Esophagus muscularis mucosa (tissue), 4 donors: ENCODE measurements around the gene ZBTB16. TPM values are rescaled to one million over a fixed set of nuclear protein-coding genes. Genes with fewer than 3 reads are reported as not detected.

Experiments used
- DNase-seq: peaks from one replicate; pipeline ENCODE4 v3.0.0-alpha.2; 2017; ENCODE audit errors: extremely low spot score
- H3K27ac ChIP-seq, 4 donors: fragments of 200-600 bp; sonication (generic); replicated peaks in 1 of 4; 1 replicate in 3 of 4; 2 replicates in 1 of 4; pipeline ENCODE4 v1.5.1; 2016 to 2019; ENCODE audit warnings: mild to moderate bottlenecking in 1 of 4
- H3K27me3 ChIP-seq, 4 donors: fragments of 200-600 bp; sonication (generic); one replicate each; pipeline versions ENCODE4 v1.5.1 to v1.6.0; 2016 to 2019
- H3K36me3 ChIP-seq, 4 donors: fragments of 200-600 bp; sonication (generic); one replicate each; pipeline ENCODE4 v1.5.1; 2016 to 2019
- H3K4me1 ChIP-seq, 4 donors: fragments of 200-600 bp; sonication (generic); one replicate each; pipeline ENCODE4 v1.5.1; 2016 to 2019
- H3K4me3 ChIP-seq, 4 donors: fragments of 200-600 bp; sonication (generic); 1 replicate in 2 of 4; 2 replicates in 2 of 4; pipeline ENCODE4 v1.5.1; 2016 to 2019; ENCODE audit warnings: mild to moderate bottlenecking in 4 of 4, moderate library complexity in 1 of 4
- H3K9me3 ChIP-seq, 4 donors: fragments of 200-600 bp; sonication (generic); 1 replicate in 3 of 4; 2 replicates in 1 of 4; pipeline ENCODE4 v1.5.1; 2016 to 2019
- CTCF ChIP-seq, 3 experiments: fragments of 200-600 bp in 2 of 3; fragments of 450-650 bp in 1 of 3; sonication (generic) in 2 of 3; IDR thresholded peaks; one replicate each; pipeline ENCODE4 v1.5.1; 2017 to 2019; ENCODE audit warnings: antibody characterized with exemption in 3 of 3, mild to moderate bottlenecking in 2 of 3, moderate library complexity in 1 of 3
- EP300 ChIP-seq: sonication (generic); formaldehyde crosslinking; IDR thresholded peaks from one replicate; pipeline ENCODE4 v1.6.1; 2017; ENCODE audit warnings: antibody characterized with exemption
- POLR2A ChIP-seq: fragments of 450-650 bp; IDR thresholded peaks from one replicate; pipeline ENCODE4 v1.6.1; 2017; ENCODE audit warnings: antibody characterized with exemption, moderate library complexity, mild to moderate bottlenecking, low read depth
- POLR2AphosphoS5 ChIP-seq, 2 donors: sonication (generic); formaldehyde crosslinking; IDR thresholded peaks; one replicate each; pipeline ENCODE4 v1.6.1; 2017; ENCODE audit warnings: antibody characterized with exemption in 2 of 2
- WGBS: methylation state at CpG from one replicate; pipeline ENCODE4 v1.1.5; 2018; 5-methylcytosine and 5-hydroxymethylcytosine counted together
- intact Hi-C: fragments of 100-400 bp; cut with DNase I; formaldehyde crosslinking; loops from one replicate; pipeline ENCODE4 v1.15.1; 2023
- total RNA-seq, 4 donors: library from RNA; depleted of rRNA; stranded (reverse); fragments of >200 nt; gene quantifications; one replicate each; pipeline versions ENCODE4 v1.1.0 to v1.2.1, GENCODE V29; 2016

ZBTB16 gene
- total RNA-seq, 4 donors from 2014 or later = 175 to 319 (median 222) TPM

- TF ChIP-seq EP300 (no peak), POLR2AphosphoS5 (IDR thresholded peaks at IDR 0.05) (no peak), CTCF (IDR thresholded peaks at IDR 0.05) (no peak), POLR2A (no peak)
- Histone ChIP-seq H3K4me1 (peaks cover 95 to 100% (median 97%) of the 10 kb centered on the region in 4 donors), H3K27me3 (no peaks in the 10 kb centered on the region), H3K27ac (no peak overlapping the region), H3K9me3 (no peaks in the 10 kb centered on the region), H3K4me3 (no peak overlapping the region), H3K36me3 (peaks cover 0 to 46% (median 20%) of the 10 kb centered on the region in 4 donors)
- intact Hi-C loops = no loop called here
- DNase-seq = no peak
- 96% methylated on average over 3 of the region's 3 CpGs for WGBS
Measured at GRCh38 chr11:114116800-114117199, 57.3 kb downstream of the ZBTB16 start.

GRCh38 chr11:114120606-114121005, 61.1 kb downstream of the ZBTB16 start:
- no peak for DNase-seq
- H3K27ac ChIP-seq = peak overlapping the region in 3 of 4 donors; percentile 27 to 57 (median 41)
- WGBS = 94% methylated on average over 8 of the region's 8 CpGs
- no peaks in the 10 kb centered on the region for H3K9me3 ChIP-seq
- intact Hi-C loops = no loop called here
- H3K27me3 ChIP-seq = no peaks in the 10 kb centered on the region
- peaks cover 95 to 100% (median 98%) of the 10 kb centered on the region in 4 donors for H3K4me1 ChIP-seq
- peaks cover 2 to 70% (median 27%) of the 10 kb centered on the region in 4 donors for H3K36me3 ChIP-seq
- TF ChIP-seq CTCF (IDR thresholded peaks at IDR 0.05) (no peak), POLR2A (no peak), POLR2AphosphoS5 (IDR thresholded peaks at IDR 0.05) (no peak), EP300 (no peak)
- no peak overlapping the region for H3K4me3 ChIP-seq

GRCh38 chr11:114121138-114121537, 61.6 kb downstream of the ZBTB16 start:
- no peak for DNase-seq
- TF ChIP-seq EP300 = no peak
- TF ChIP-seq POLR2A = no peak
- no peak for TF ChIP-seq CTCF (IDR thresholded peaks at IDR 0.05)
- TF ChIP-seq POLR2AphosphoS5 (IDR thresholded peaks at IDR 0.05) = peak in 1 of 2 donors; percentile 2
- H3K27me3 ChIP-seq = no peaks in the 10 kb centered on the region
- H3K36me3 ChIP-seq = peaks cover 4 to 70% (median 29%) of the 10 kb centered on the region in 4 donors
- H3K9me3 ChIP-seq = no peaks in the 10 kb centered on the region
- 96% methylated on average over 6 of the region's 6 CpGs for WGBS
- H3K4me1 ChIP-seq = peaks cover 95 to 100% (median 98%) of the 10 kb centered on the region in 4 donors
- peak overlapping the region in 3 of 4 donors; percentile 27 to 57 (median 41) for H3K27ac ChIP-seq
- no peak overlapping the region for H3K4me3 ChIP-seq
- intact Hi-C loops = no loop called here

GRCh38 chr11:114121804-114122504, 62.4 kb downstream of the ZBTB16 start:
- TF ChIP-seq CTCF (IDR thresholded peaks at IDR 0.05) (no peak), EP300 (no peak), POLR2A (no peak), POLR2AphosphoS5 (IDR thresholded peaks at IDR 0.05) (no peak)
- intact Hi-C loops = no loop called here
- H3K9me3 ChIP-seq = no peaks in the 10 kb centered on the region
- peaks cover 6 to 73% (median 33%) of the 10 kb centered on the region in 4 donors for H3K36me3 ChIP-seq
- H3K4me1 ChIP-seq = peaks cover 96 to 100% (median 99%) of the 10 kb centered on the region in 4 donors
- no peak for DNase-seq
- no peak overlapping the region for H3K4me3 ChIP-seq
- H3K27ac ChIP-seq = peak overlapping the region in 3 of 4 donors; percentile 27 to 57 (median 28)
- WGBS = 68% methylated on average over 6 of the region's 6 CpGs
- no peaks in the 10 kb centered on the region for H3K27me3 ChIP-seq

- no peaks in the 10 kb centered on the region for H3K9me3 ChIP-seq
- peak overlapping the region in 3 of 4 donors; percentile 6 to 57 (median 27) for H3K27ac ChIP-seq
- H3K4me3 ChIP-seq = no peak overlapping the region
- peaks cover 97 to 100% (median 99%) of the 10 kb centered on the region in 4 donors for H3K4me1 ChIP-seq
- 70% methylated on average over 4 of the region's 4 CpGs for WGBS
- intact Hi-C loops = no loop called here
- DNase-seq = no peak
- H3K36me3 ChIP-seq = peaks cover 11 to 80% (median 40%) of the 10 kb centered on the region in 4 donors
- H3K27me3 ChIP-seq = no peaks in the 10 kb centered on the region
- TF ChIP-seq EP300 (no peak), POLR2A (no peak), POLR2AphosphoS5 (IDR thresholded peaks at IDR 0.05) (no peak), CTCF (IDR thresholded peaks at IDR 0.05) (no peak)
Measured at GRCh38 chr11:114122686-114123085, 63.2 kb downstream of the ZBTB16 start.
